Uterus (tissue), 4 donors: ENCODE results near the gene LYPD8. TPM values are rescaled to one million over a fixed set of nuclear protein-coding genes. Genes with fewer than 3 reads are reported as not detected.

ENCODE experiments used
- DNase-seq, 2 donors: peaks; one replicate each; pipeline ENCODE4 v3.0.0-alpha.2; 2019 to 2020
- H3K27ac ChIP-seq, 2 donors: fragments of 200-600 bp; sonication (generic); 1 replicate in 1 of 2; 2 replicates in 1 of 2; pipeline ENCODE4 v1.5.1; 2016 to 2018
- H3K27me3 ChIP-seq, 2 donors: fragments of 200-600 bp; sonication (generic); one replicate each; pipeline ENCODE4 v1.5.1; 2018 to 2019; ENCODE audit warnings: control low read depth in 1 of 2
- H3K36me3 ChIP-seq, 2 donors: fragments of 200-600 bp; sonication (generic); one replicate each; pipeline ENCODE4 v1.5.1; 2019; ENCODE audit warnings: control low read depth in 1 of 2
- H3K4me1 ChIP-seq, 2 donors: fragments of 200-600 bp; sonication (generic); one replicate each; pipeline ENCODE4 v1.5.1; 2018 to 2019; ENCODE audit warnings: control low read depth in 1 of 2
- H3K4me3 ChIP-seq, 2 donors: fragments of 200-600 bp; sonication (generic); 1 replicate in 1 of 2; 2 replicates in 1 of 2; pipeline ENCODE4 v1.5.1; 2018 to 2019; ENCODE audit warnings: mild to moderate bottlenecking in 1 of 2
- H3K9me3 ChIP-seq, 2 donors: fragments of 200-600 bp; sonication (generic); one replicate each; pipeline ENCODE4 v1.5.1; 2019; ENCODE audit warnings: control low read depth in 1 of 2
- CTCF ChIP-seq, 4 experiments: fragments of 200-600 bp in 2 of 4; fragments of 450-650 bp in 2 of 4; sonication (generic) in 2 of 4; IDR thresholded peaks; one replicate each; pipeline ENCODE4 v1.5.1; 2016 to 2019; ENCODE audit warnings: antibody characterized with exemption in 4 of 4, mild to moderate bottlenecking in 2 of 4, moderate library complexity in 1 of 4
- POLR2A ChIP-seq, 2 donors: fragments of 450-650 bp; IDR thresholded peaks; one replicate each; pipeline ENCODE4 v1.6.1; 2016; ENCODE audit warnings: antibody characterized with exemption in 2 of 2, mild to moderate bottlenecking in 1 of 2, moderate library complexity in 1 of 2
- intact Hi-C: fragments of 100-400 bp; cut with DNase I; formaldehyde crosslinking; loops from one replicate; pipeline ENCODE4 v1.15.1; 2023; ENCODE audit warnings: low total_unique reads
- total RNA-seq, 4 donors: library from RNA; depleted of rRNA in 3 of 4; stranded (reverse); fragments of >200 nt in 3 of 4; gene quantifications; one replicate each; pipeline versions ENCODE4 v1.1.0 to v1.2.4, GENCODE V29; 2014 to 2023
- donor health status: DM: yes; HTN: yes; CAD: no.

Gene LYPD8
- total RNA-seq, 4 donors from 2014 or later = not detected

- TF ChIP-seq POLR2A (IDR thresholded peaks at IDR 0.05) (no peak), CTCF (IDR thresholded peaks at IDR 0.05) (no peak)
- Histone ChIP-seq H3K4me1 (no peaks in the 10 kb centered on the region), H3K27me3 (no peaks in the 10 kb centered on the region), H3K36me3 (no peaks in the 10 kb centered on the region), H3K27ac (no peak overlapping the region), H3K4me3 (no peak overlapping the region), H3K9me3 (peaks cover 0 to 9% of the 10 kb centered on the region in 2 donors)
- DNase-seq = no peak
- intact Hi-C loops = no loop called here
Observed at GRCh38 chr1:248779350-248779749, 23.8 kb upstream of the LYPD8 start.

GRCh38 chr1:248778906-248779305 lies 23.3 kb upstream of the LYPD8 start:
- no peak for TF ChIP-seq POLR2A (IDR thresholded peaks at IDR 0.05)
- intact Hi-C loops = no loop called here
- no peak overlapping the region for H3K4me3 ChIP-seq

GRCh38 chr1:248776991-248777390 lies 21.4 kb upstream of the LYPD8 start:
- no peak overlapping the region for H3K27ac ChIP-seq
- no peaks in the 10 kb centered on the region for H3K4me1 ChIP-seq
- TF ChIP-seq POLR2A (IDR thresholded peaks at IDR 0.05) = no peak
- TF ChIP-seq CTCF (IDR thresholded peaks at IDR 0.05) = no peak
- H3K4me3 ChIP-seq = no peak overlapping the region
- peaks cover 0 to 9% of the 10 kb centered on the region in 2 donors for H3K9me3 ChIP-seq
- H3K27me3 ChIP-seq = no peaks in the 10 kb centered on the region
- DNase-seq = no peak
- H3K36me3 ChIP-seq = no peaks in the 10 kb centered on the region
- intact Hi-C loops = no loop called here

More at GRCh38 chr1:248778906-248779305, 23.3 kb upstream of the LYPD8 start:
- no peaks in the 10 kb centered on the region for H3K27me3 ChIP-seq
- H3K4me1 ChIP-seq = no peaks in the 10 kb centered on the region
- no peaks in the 10 kb centered on the region for H3K36me3 ChIP-seq
- H3K27ac ChIP-seq = no peak overlapping the region
- peaks cover 0 to 9% of the 10 kb centered on the region in 2 donors for H3K9me3 ChIP-seq
- no peak for DNase-seq

GRCh38 chr1:248775441-248775840 lies 19.9 kb upstream of the LYPD8 start:
- Histone ChIP-seq H3K9me3 (peaks cover 0 to 9% of the 10 kb centered on the region in 2 donors), H3K4me1 (no peaks in the 10 kb centered on the region), H3K4me3 (no peak overlapping the region), H3K27me3 (no peaks in the 10 kb centered on the region), H3K27ac (no peak overlapping the region), H3K36me3 (no peaks in the 10 kb centered on the region)
- no peak for DNase-seq
- TF ChIP-seq CTCF (IDR thresholded peaks at IDR 0.05) = no peak
- no peak for TF ChIP-seq POLR2A (IDR thresholded peaks at IDR 0.05)
- intact Hi-C loops = no loop called here

GRCh38 chr1:248759644-248760043 lies 4.1 kb upstream of the LYPD8 start:
- no peak overlapping the region for H3K27ac ChIP-seq
- H3K4me3 ChIP-seq = no peak overlapping the region
- H3K9me3 ChIP-seq = no peaks in the 10 kb centered on the region
- intact Hi-C loops = no loop called here
- no peak for DNase-seq
- TF ChIP-seq POLR2A (IDR thresholded peaks at IDR 0.05) = no peak
- TF ChIP-seq CTCF (IDR thresholded peaks at IDR 0.05) = no peak
- H3K36me3 ChIP-seq = no peaks in the 10 kb centered on the region
- H3K27me3 ChIP-seq = no peaks in the 10 kb centered on the region
- no peaks in the 10 kb centered on the region for H3K4me1 ChIP-seq

GRCh38 chr1:248758352-248758751 lies 2.8 kb upstream of the LYPD8 start:
- Histone ChIP-seq H3K4me3 (no peak overlapping the region), H3K27me3 (no peaks in the 10 kb centered on the region), H3K36me3 (no peaks in the 10 kb centered on the region), H3K4me1 (no peaks in the 10 kb centered on the region), H3K9me3 (no peaks in the 10 kb centered on the region), H3K27ac (no peak overlapping the region)
- no peak for DNase-seq
- intact Hi-C loops = no loop called here
- TF ChIP-seq CTCF (IDR thresholded peaks at IDR 0.05) (no peak), POLR2A (IDR thresholded peaks at IDR 0.05) (no peak)
